ENCODE measurements around the gene CEP152. TPM values are rescaled to one million over a fixed set of nuclear protein-coding genes. Genes with fewer than 3 reads are reported as not detected.

Gene CEP152
- total RNA-seq, 2 donors from 2014 or later, result 3.6 to 7.9 TPM

DNA sequence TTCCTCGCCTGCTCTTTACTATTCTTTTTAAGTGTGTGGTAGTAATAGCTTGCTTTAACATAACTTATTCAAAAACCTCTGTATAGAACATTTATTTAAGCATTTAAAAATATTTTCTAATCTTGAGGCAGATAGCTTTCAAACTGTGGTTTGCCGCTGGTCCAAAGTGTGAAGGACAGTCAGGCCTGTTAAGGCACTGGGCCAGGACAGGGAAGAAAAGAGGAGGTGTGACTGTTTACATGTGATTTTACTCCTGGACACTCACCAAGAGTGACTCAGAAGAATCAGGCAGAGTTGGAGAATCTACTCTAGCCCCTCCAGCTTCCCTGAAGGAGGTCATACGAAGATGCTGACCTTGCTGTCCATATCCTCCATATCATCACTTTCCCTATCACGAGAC is 44.7 kb downstream of the CEP152 start:
- intact Hi-C loops (cut with DNase I), result no loop called here
- no peaks in the 10 kb centered on the region for H3K9me3 ChIP-seq
- no peaks in the 10 kb centered on the region for H3K27me3 ChIP-seq
- TF ChIP-seq, protein P1, sequence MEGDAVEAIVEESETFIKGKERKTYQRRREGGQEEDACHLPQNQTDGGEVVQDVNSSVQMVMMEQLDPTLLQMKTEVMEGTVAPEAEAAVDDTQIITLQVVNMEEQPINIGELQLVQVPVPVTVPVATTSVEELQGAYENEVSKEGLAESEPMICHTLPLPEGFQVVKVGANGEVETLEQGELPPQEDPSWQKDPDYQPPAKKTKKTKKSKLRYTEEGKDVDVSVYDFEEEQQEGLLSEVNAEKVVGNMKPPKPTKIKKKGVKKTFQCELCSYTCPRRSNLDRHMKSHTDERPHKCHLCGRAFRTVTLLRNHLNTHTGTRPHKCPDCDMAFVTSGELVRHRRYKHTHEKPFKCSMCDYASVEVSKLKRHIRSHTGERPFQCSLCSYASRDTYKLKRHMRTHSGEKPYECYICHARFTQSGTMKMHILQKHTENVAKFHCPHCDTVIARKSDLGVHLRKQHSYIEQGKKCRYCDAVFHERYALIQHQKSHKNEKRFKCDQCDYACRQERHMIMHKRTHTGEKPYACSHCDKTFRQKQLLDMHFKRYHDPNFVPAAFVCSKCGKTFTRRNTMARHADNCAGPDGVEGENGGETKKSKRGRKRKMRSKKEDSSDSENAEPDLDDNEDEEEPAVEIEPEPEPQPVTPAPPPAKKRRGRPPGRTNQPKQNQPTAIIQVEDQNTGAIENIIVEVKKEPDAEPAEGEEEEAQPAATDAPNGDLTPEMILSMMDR (IDR thresholded peaks at IDR 0.05), result no peak
- no peak for TF ChIP-seq POLR2A (IDR thresholded peaks at IDR 0.05)
- WGBS, 2 donors, result 63 to 70% methylated on average over 4 of the region's 4 CpGs
- H3K4me3 ChIP-seq, result no peak overlapping the region
- ATAC-seq (no peak), DNase-seq (peak; percentile 38 to 75 (median 65))
- peaks cover 19% of the 10 kb centered on the region for H3K4me1 ChIP-seq
- H3K36me3 ChIP-seq (replicated peaks in 1 of 2; ENCODE audit: insufficient read depth in 1 of 2, low read depth in 2 of 2), result peaks cover 0 to 2% of the 10 kb centered on the region in 2 donors
- H3K27ac ChIP-seq, result no peak overlapping the region

DNA sequence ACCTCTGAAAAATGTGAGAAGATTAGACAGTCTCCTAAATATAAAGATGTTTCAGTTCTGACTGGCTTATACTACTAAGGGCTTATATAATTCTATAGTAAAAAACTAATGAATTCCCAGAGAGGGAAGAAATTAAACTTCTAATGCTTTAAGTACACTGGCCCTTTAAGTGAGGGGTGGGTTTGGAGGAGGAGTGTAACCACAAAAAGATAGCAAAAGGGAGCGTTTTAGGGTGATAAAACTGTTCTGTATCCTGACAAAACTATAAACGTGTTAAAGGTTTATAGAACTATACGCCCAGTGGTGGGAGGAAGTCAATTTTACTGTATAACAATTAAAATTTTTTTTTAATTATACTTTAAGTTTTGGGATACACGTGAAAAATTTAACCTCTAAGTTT is 45.8 kb downstream of the CEP152 start:
- intact Hi-C loops (cut with DNase I), result no loop called here
- Histone ChIP-seq H3K27ac (no peak overlapping the region), H3K9me3 (no peaks in the 10 kb centered on the region), H3K4me1 (peaks cover 25% of the 10 kb centered on the region), H3K36me3 (replicated peaks in 1 of 2; ENCODE audit: insufficient read depth in 1 of 2, low read depth in 2 of 2) (peaks cover 0 to 2% of the 10 kb centered on the region in 2 donors), H3K27me3 (no peaks in the 10 kb centered on the region), H3K4me3 (no peak overlapping the region)
- TF ChIP-seq, protein P1 (IDR thresholded peaks at IDR 0.05), result no peak
- no peak for TF ChIP-seq POLR2A (IDR thresholded peaks at IDR 0.05)
- WGBS, 2 donors, result 71 to 73% methylated on average over 4 of the region's 4 CpGs
- ATAC-seq (no peak), DNase-seq (no peak)

DNA sequence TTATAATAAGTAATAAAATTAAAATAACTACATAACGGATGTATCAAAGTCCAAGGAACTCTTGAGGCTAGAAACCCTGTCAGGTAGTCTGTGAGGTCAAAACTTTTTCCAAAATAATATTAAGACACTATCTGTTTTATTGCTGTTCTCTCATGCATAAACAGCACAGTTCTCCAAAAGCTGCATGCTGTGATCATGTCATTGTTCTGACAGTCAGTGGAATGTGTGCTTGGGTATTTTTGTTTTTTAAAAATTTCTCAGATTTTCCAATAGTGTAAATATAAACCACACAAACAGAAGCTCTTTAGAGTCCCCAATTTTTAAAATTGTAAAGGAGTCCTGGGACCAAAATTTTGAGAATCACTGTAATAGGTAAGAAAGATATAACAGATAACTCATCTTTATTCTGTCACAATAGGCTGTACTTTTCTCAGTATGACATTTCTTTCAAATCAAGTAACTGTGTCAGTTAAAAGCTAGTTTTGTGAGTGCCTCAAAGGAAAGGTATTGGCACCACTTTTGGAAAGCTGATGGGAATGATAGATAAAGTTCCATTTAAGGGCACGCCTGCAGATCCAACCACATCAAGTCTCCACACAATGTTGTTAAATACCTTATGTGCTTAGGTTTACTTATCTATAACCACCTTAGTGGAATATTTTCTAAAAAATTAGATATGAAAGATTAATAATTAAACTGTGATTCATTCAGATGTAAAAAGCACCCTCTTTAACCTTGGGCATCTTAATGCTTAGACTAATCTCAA is 49.3 kb downstream of the CEP152 start:
- Histone ChIP-seq H3K4me3 (no peak overlapping the region), H3K27me3 (no peaks in the 10 kb centered on the region), H3K27ac (no peak overlapping the region), H3K9me3 (no peaks in the 10 kb centered on the region), H3K4me1 (peaks cover 26% of the 10 kb centered on the region), H3K36me3 (replicated peaks in 1 of 2; ENCODE audit: insufficient read depth in 1 of 2, low read depth in 2 of 2) (no peaks in the 10 kb centered on the region)
- TF ChIP-seq, protein P1 (IDR thresholded peaks at IDR 0.05), result no peak
- TF ChIP-seq POLR2A (IDR thresholded peaks at IDR 0.05), result no peak
- 36 to 46% methylated on average over 2 of the region's 2 CpGs for WGBS, 2 donors
- intact Hi-C loops (cut with DNase I), result no loop called here
- DNase-seq, result no peak
- peak; percentile 24 for ATAC-seq

DNA sequence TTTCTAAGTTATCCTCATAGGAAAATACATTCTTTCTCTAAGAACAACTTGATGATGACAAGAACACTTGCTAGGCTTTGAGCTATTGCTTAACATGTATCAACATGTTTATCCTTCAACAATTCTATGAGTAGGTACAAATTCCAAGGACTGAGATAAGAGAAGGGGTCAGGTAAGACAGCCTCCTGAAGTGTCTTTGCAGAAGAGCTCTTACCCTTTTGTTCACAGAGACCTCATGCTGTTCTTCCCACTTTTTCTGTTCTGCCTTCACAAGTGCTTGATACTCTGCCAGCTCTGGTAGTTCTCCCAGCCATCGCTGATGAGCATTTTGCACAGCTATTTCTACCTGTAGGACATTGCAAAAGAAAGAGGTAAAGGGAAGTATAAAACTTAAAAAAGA is 50.9 kb downstream of the CEP152 start:
- H3K4me3 ChIP-seq, result no peak overlapping the region
- peaks cover 20% of the 10 kb centered on the region for H3K4me1 ChIP-seq
- no peaks in the 10 kb centered on the region for H3K36me3 ChIP-seq (replicated peaks in 1 of 2; ENCODE audit: insufficient read depth in 1 of 2, low read depth in 2 of 2)
- no peak for DNase-seq
- ATAC-seq, result no peak
- no peaks in the 10 kb centered on the region for H3K27me3 ChIP-seq
- intact Hi-C loops (cut with DNase I), result no loop called here
- TF ChIP-seq, protein P1 (IDR thresholded peaks at IDR 0.05), result no peak
- no peak for TF ChIP-seq POLR2A (IDR thresholded peaks at IDR 0.05)
- 47 to 56% methylated on average over 1 of the region's 1 CpG for WGBS, 2 donors
- no peak overlapping the region for H3K27ac ChIP-seq
- H3K9me3 ChIP-seq, result no peaks in the 10 kb centered on the region

DNA sequence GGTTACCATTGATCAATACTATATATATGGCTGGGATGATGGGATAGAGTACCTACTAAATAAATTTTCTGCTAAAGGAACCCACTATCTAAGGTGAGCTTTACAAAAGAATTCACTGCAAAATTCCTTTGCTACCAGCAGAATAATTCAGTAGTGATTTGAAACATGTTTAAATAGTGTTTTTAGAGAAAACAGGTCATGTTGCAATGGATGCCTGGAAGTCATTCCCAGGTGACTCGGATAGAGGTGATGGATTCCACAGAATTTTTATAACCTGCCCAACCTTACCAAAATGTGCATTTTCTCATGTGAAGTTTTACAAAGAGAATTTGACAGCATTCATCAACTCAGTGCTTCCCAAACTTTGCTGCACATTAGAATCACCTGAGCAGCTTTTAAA is 53.2 kb downstream of the CEP152 start:
- no peak for TF ChIP-seq POLR2A (IDR thresholded peaks at IDR 0.05)
- TF ChIP-seq, protein P1 (IDR thresholded peaks at IDR 0.05), result no peak
- Histone ChIP-seq H3K27me3 (no peaks in the 10 kb centered on the region), H3K9me3 (no peaks in the 10 kb centered on the region), H3K36me3 (replicated peaks in 1 of 2; ENCODE audit: insufficient read depth in 1 of 2, low read depth in 2 of 2) (no peaks in the 10 kb centered on the region), H3K27ac (no peak overlapping the region), H3K4me1 (peaks cover 20% of the 10 kb centered on the region), H3K4me3 (no peak overlapping the region)
- DNase-seq (no peak), ATAC-seq (no peak)
- intact Hi-C loops (cut with DNase I), result no loop called here
- 96 to 97% methylated on average over 1 of the region's 1 CpG for WGBS, 2 donors
